HG03280 (cell line): ENCODE measurements around the gene GCN1.

Source experiments
- ATAC-seq: cut with Tn5 transposase; IDR thresholded peaks from one replicate; pipeline ENCODE4 v1.9.1; 2021; ENCODE audit warnings: mild to moderate bottlenecking, moderate library complexity; ENCODE audit not compliant: unreplicated experiment

The GCN1 gene

GRCh38 chr12:120150919-120151525 lies 43.5 kb downstream of the GCN1 start:
- ATAC-seq = no peak

DNA sequence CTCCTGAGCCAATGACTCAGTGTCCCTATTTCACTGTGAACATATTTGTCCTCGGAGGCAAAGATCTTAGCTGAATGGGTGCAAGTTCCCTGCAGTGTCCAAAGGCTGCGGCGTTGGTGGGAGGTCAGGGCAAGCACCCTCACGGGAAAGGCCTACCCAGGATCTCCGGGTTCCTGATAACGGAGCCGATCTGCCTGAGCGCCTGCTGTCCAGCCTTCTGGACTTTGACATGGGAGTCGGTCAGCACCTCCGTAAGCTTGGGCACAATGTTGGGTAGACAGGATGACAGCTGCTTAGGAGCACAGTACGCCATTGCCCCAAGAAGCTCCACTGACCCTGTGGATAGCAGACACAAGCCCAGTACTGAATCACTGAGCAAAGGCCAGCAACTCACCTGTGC lies 46.5 kb downstream of the GCN1 start:
- ATAC-seq = no peak

DNA sequence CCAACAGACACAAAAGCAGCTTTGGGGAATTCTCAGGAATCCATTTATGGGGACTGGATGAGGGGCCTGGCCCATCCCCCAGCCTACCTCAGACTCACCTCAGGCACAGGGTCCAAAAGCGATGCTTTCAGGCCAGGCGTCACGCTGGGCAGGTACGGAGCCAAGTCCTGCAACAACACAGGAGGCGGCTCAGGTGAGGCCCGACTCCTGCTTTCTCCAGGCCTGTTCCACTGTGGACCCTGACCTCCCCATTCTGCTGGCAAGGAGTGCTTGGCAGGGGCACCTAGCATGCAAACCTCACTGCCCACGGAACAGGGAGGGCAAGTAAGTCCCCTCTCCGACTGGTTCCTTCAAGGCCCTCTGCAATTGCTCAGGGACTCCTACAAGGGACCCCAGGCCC lies 49.4 kb downstream of the GCN1 start:
- no peak for ATAC-seq

- no peak for ATAC-seq
Measured at GRCh38 chr12:120144215-120144614, 50.3 kb downstream of the GCN1 start.

- no peak for ATAC-seq
Measured at GRCh38 chr12:120142231-120142877, 52.2 kb downstream of the GCN1 start.

- no peak for ATAC-seq
Measured at GRCh38 chr12:120141336-120141735, 53.2 kb downstream of the GCN1 start.

DNA sequence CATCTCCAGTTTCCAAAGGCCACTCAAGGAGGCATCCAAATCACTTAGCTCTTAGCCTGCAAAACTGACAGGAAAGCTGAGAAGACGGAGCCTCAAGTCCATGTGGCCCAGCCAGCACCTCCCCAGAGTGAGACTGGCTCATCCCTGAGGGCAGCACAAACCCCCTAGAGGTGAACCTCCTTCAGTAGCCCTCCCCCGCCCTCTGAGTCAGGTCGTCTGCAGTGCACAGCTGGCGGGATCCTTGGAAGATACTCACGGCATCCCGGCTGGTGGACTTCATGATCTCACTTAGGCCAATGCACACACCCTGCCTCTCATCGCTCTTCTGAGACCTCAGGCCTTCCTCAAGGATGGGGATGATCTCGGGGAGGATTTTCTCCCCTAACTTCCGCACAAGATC lies 53.9 kb downstream of the GCN1 start:
- ATAC-seq = no peak

- no peak for ATAC-seq
Measured at GRCh38 chr12:120139958-120140357, 54.6 kb downstream of the GCN1 start.

DNA sequence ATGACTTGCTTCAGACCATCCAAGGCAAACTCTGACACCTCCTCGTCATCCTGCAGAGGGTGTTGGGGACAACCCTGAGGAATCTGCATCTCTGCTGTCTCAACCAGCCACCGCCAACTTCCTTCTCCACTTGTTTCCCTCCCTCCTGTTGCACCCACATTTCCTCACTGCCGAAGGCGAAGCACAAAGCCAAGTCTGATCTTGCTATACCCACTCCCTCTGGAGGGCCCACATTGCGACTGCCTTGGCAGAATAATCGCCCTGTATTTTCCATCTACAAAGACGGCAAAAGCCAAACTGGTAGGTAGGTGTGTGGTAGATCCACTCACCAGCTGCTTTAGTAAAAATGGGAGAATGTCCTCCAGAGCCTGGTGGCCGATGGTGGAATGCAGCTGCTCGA lies 56.1 kb downstream of the GCN1 start:
- no peak for ATAC-seq

GRCh38 chr12:120137833-120138232 lies 56.7 kb downstream of the GCN1 start:
- no peak for ATAC-seq

GRCh38 chr12:120136093-120136770 lies 58.3 kb downstream of the GCN1 start:
- ATAC-seq = no peak

DNA sequence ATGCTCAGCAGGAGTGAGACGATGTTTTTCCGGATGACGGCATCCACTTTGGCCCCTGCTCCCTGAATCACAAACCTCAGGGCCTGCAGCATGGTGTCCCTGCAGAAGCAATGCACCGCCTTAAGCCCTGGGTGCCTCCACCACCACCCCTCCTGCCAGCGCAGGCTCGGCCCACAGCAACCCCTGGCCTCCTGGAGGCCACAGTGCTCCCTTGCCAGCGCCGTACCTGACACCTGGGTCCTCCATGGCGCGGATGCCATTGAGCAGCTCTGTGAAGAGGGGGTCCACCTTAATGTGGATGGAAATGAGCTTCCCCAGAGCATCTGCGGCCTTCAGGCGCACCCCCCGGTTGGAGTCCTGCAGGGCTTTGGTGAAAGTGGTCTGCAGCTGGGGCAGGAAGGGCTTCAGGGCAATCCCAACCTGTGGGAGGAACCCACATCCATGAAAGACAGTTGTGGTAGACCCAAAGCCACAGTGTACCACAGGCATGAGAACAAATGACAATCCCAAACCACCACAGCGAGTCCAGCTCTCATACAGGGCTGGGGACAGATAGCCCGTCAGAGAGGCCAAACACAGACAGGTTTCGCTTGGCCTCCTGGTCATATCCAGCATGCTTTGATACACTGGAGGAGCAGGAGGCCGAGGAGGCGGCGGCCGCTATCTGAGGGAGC lies 60.1 kb downstream of the GCN1 start:
- no peak for ATAC-seq

DNA sequence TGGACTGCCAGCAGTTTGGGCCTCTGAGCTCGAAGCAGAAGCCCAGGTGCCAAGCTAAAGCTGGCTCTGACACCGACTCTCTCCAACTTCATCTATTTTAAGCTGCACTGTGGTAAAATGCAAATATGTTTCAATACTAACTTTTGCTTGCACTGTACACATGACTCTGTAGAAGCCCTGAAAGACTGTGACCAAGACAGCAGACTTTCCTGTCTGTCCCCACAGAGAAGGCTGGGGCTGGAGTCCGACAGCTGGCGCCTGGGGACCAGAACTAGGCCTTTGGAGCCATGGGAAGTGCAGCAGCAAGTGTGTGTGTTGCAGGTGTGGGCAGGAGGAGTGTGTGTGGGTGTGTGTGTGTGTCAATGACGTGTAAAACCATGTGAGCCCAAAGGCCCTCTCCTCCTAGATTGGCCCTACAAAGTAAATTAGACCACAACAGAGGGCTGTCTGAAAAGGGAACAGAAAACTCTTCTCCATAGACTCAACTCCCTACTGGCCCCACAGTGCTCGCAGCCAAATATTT lies 61.6 kb downstream of the GCN1 start:
- peak; percentile 93 for ATAC-seq

DNA sequence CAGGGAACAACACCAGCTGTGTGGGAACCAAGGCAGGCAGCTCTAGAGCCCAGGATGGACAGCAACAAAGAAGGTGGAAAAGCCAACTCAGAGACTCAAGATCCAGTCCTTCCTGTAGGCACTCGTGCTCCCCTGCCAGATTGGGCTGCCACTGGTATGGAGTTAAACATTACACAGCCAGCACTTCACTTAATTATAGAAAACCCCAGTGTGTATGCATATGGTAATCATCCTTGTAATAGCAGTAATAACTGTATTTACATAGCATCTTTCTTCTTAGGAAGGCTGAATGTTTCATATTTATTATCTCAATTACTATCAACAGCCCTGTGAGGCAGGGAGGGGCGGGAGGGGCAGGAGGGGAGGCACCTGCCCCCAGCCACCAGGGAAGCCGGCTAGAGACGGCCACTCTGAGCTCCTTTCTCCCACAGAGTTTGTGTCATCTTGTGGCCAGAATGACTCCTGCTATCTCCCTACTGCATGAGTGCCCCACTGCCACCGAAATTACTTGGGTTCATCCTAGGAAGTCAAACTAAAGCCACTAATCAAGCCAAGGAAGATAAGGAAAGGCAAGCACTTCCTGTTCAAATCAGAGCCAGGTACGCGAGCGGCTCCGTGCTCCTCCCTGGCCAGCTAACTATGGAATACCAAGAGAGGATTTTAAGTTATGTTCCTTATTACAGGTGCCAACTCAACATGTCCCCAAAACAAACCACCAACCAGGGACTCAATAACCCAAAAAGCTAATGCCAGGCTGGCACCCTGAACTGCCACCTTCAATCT lies 62.3 kb downstream of the GCN1 start:
- ATAC-seq = no peak

GRCh38 chr12:120131116-120131515 lies 63.4 kb downstream of the GCN1 start:
- no peak for ATAC-seq

DNA sequence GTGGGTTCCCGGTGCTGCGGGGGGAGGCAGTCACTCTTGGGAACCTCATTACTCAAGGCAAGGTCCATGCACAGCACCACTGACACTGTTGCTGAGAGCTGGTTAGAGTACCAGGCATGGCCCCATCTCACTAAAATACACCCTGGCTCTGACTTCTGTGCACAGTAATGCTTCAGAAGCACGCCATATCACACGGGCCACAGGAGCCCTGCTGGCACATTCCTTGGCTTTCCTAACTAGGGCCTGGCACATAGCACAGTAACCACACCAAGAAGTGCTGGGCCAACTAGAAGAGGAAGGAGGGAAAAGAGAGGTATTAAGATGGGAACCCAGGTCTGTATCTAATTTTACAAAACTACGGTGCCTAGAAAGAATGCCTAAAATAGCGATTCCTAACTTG lies 64.5 kb downstream of the GCN1 start:
- ATAC-seq = no peak

GRCh38 chr12:120126635-120127005 lies 67.9 kb downstream of the GCN1 start:
- ATAC-seq = no peak

DNA sequence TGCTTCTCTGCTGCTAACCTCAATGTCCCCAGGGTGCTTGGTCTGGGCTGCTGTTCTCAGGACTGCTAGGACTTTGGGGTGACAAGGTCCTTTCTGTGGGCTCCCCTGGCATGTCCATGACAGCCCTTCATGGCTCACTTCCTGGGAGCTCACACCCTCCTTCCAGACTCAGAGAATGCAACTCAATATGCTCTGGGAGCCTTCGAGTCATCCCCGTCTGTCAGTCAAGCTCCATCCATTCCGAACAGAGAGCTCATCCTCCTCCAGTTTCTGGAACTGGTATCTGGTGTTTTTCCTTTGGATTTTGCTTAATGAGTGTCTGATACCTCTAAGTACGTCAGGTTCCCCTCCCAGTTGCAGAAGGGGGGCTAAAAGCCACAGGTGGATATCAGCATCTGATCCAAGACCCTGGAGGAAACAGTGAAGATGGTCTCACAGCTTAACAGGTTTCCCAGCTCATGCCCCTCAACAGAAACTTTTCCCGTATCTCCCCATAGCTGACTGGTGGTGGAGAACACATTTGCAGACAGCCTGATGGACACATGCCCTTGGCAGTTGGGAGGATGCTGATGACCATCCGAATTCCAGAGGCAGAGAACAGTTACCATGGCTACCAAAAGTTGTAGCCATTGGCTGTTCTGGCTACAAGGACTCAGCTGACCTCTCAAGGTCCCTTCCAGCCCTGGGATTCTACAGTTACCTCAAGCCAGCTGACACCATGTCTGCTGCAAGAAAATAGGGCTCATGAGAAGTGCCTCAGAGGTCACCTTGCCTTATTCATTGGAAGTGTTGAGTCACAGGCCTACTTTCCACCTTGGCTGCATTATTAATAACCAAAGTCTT lies 68.5 kb downstream of the GCN1 start:
- ATAC-seq = no peak

- no peak for ATAC-seq
Measured at GRCh38 chr12:120125029-120125428, 69.5 kb downstream of the GCN1 start.

DNA sequence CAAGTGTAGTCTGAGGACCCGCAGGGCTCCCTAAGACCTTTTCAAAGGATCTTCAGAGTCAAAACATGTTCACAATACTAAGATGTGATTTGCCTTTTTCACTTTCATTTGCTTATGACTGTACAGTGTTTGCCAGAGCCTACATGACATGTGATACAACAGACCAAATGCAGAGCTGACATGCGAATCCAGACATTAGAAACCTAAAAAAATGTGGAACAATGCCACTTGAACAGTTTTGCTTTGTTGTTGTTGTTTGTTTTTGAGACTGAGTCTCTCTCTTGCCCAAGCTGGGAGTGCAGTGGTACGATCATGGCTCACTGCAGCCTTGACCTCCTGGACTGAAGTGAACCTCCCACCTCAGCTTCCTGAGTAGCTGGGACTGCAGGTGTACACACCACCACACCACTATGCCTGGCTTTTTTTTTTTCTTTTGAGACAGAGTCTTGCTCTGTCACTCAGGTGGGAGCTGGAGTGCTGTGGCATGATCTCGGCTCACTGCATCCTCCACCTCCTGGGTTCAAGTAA lies 72.7 kb downstream of the GCN1 start:
- peak; percentile 43 for ATAC-seq
